ENCODE data around the gene SMAP1.
"Not testable (repeated sequence)": the region's sequence is repeated elsewhere in the genome, so short reads cannot be mapped to it uniquely, and the experiment has no call there.

SMAP1 gene

DNA sequence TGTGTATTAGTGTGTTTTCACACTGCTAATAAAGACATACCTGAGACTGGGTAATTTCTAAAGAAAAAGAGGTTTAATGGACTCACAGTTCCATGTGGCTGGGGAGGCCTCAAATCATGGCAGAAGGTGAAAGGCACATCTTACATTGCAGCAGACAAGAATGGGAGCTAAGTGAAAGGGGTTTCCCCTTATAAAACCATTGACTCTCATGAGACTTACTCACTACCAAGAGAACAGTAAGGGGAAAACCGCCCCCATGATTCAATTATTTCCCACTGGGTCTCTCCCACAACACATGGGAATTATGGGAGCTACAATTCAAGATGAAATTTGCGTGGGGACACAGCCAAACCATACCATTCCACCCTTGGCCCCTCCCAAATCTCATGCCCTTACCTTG lies 73.1 kb downstream of the SMAP1 start:
- DNase-seq (ENCODE audit: low read depth, low spot score) = not testable (repeated sequence)

DNA sequence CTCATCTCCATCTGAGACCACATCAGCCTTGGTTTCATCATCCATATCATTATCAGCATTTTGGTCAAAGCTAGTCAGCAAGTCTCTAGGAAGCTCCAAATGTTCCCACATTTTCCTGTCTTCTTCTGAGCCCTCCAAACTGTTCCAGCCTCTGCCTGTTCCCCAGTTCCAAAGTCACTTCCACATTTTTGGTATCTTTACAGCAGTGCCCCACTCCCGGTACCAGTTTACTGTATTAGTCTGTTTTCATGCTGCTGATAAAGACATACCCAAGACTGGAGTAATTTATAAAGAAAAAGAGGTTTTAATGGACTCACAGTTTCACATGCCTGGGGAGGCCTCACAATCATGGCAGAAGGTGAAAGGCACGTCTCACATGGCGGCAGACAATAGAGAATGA lies 74.8 kb downstream of the SMAP1 start:
- not testable (repeated sequence) for DNase-seq (ENCODE audit: low read depth, low spot score)

DNA sequence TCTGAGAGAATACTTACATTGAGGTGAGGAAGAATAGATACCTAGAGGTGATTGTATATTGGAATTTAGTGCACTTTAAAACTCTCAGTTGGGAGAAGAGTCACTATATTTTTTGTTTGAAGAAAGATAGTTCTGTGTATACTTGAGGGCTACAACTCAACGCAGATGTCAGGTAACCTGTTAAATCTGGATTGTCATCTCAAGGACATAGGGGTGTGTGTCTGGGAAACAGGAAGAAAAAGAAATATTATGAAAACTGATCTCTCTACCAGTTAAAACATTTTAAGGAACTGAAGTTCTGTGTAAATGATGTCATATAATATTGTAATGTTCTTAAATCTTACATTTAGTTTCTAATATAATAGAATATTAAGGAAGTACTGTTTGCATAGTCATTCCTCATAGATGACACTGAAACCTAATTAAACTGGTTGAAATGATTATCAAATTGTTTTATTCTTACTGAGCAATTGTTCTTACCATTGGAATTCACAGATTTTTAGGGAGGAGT lies 86.2 kb downstream of the SMAP1 start:
- DNase-seq (ENCODE audit: low read depth, low spot score) = no peak

DNA sequence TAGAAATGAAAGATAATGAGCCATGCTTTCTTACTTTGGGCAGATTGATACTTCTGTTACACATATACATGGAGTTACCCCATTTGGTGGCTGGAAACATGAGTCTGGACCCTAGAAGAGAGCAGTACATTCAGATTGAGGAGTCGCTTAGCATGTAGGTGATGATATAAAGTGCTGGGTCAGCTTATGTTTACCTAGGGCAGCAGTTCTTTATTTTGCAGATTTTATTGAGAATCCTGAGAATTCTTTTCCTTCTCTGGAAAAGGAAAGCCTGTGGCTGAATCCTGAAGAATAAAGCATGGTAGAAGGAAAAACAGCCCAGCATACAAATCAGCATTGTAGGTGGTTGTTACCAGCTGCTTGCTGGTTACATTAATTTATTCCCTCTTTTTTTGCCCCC lies 91.2 kb downstream of the SMAP1 start:
- DNase-seq (ENCODE audit: low read depth, low spot score) = no peak

DNA sequence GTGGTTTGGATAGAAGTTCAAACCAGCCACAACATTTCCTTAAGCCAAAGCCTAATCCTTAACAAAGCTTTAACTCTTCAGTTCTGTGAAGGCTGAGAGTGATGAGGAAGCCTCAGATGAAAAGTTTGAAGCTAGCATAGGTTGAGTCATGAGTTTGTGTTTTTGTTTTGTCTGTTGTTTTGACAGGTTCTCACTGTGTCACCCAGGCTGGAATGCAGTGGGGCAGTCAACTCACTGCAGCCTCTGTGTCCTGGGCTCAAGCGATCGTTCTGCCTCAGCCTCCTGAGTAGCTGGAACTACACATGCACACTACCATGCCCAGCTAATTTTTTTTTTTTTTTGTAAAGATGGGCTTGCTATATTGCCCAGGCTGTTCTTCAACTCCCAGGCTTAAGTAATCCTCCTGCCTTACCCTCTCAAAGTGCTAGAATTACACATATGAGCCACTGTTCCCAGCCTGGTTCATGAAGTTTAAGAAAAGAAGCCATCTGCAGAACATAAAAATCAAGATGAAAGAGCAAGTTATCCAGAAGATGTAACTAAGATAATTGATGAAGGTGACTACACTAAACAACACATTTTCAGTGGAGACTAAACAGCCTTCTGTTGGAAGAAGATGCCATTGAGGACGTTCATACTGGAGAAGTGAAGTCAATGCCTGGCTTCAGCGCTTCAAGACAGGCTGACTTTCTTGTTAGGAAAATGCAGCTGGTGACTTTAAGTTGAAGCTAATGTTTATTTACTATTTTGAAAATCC lies 96.2 kb downstream of the SMAP1 start:
- no peak for DNase-seq (ENCODE audit: low read depth, low spot score)

DNA sequence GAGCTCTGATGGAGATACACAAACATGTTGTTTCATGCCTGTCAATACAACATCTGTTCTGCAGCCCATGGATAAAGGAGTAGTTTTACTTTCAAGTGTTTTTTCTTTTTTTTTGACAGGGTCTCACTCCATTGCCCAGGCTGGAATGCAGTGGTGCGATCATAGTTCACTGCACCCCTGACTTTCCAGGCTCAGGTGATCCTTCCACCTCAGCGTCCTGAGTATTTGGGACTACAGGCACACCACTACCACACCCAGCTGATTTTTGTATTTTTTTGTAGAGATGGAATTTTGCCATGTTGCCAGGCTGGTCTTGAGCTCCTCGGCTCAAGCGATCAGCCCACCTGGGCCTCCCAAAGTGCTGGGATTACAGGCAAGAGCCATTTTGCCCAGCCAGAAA lies 97.0 kb downstream of the SMAP1 start:
- DNase-seq (ENCODE audit: low read depth, low spot score) = no peak

DNA sequence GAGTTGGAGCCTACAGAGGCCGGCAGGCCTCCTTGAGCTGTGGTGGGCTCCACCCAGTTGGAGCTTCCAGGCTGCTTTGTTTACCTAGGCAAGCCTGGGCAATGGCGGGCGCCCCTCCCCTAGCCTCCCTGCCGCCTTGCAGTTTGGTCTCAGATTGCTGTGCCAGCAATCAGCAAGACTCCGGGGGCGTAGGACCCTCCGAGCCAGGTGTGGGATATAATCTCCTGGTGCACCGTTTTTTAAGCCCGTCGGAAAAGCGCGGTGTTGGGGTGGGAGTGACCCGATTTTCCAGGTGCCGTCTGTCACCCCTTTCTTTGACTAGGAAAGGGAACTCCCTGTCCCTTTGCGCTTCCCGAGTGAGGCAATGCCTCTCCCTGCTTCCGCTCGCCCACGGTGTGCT lies 103.7 kb downstream of the SMAP1 start:
- not testable (repeated sequence) for DNase-seq (ENCODE audit: low read depth, low spot score)

DNA sequence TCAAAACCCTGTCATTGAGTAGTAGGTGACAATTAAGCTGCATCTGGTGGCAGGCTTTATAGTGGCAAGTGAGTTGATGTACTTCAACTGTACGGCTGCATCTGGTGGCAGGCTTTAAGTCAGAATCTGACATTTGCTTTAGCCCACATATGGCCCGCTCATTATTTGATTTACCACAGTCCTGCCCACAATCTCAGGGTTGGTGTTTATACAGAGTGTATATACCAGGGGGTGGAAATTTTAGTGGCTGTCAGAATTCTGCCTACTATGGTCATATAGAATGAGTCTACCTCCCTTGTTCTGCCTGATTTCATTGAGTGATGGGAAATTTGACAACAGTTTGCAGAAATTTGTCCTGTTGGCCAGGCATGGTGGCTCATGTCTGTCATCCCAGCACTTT lies 112.3 kb downstream of the SMAP1 start:
- DNase-seq (ENCODE audit: low read depth, low spot score) = no peak

DNA sequence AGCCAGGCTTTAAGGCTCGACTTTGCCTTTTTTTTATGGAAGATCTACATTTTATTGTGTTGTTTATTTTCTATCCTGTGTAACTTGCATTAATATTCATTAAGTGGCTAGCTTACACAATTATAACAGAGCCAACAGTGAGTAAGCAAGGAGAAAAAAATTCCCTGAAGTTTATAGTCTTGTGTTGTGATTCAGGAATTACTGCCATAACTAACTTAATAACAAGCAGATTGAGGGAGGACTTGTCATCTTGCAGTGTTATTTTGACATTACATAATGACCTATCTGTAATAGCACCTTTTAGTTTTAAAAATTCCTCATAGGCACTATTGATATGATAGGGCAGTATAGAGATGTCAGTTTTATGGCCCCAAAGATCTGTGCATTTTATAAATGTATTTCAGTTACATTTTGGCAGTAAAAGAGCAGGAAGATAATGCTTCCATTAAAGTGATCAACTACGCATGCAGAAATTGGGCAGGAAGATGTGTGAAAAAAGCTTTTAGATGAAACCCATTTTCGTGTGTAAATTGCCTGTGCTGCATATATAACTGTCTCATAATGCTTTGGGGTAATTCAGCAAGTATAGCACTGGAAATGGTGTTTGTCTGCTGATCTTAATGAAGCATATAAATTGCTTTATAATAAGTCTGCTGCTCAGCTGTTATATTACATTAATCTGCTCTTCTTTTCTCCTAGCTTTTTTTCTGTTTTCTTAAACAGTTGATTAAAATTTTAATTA lies 123.0 kb downstream of the SMAP1 start:
- no peak for DNase-seq (ENCODE audit: low read depth, low spot score)

DNA sequence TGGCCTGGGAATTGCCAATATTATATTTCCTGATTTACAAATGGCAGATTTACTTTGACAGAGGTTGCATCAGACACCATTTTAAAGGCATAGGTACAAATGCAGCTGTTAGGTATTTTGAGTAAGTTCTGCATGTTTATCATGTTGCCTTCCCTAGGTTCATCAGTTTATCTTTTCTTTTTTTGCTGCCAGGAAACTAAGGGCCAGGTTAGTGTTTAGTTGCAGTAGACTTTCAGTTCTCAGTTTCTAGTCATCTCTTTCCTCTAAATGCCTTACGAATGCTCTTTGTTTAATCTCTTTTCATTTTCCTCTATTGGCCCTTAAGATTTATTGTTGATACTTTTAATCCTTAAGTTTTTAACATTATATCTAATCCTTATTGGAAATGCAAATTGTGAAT lies 129.9 kb downstream of the SMAP1 start:
- no peak for DNase-seq (ENCODE audit: low read depth, low spot score)

DNA sequence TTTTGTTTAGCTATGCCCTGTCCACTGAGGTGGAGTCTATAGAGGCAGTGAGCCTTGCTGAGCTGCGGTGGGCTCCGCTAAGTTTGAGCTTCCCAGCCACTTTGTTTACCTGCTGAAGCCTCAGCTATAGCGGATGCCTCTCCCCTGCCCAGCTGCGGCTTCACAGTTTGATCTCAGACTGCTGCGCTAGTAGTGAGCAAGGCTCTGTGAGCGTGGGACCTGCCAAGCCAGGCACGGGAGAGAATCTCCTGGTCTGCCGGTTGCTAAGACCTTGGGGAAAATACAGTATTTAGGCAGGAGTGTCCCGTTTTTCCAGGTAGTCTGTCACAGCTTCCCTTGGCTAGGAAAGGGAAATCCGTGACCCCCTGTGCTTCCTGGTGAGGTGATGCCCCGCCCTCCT lies 138.4 kb downstream of the SMAP1 start:
- no peak for DNase-seq (ENCODE audit: low read depth, low spot score)

DNA sequence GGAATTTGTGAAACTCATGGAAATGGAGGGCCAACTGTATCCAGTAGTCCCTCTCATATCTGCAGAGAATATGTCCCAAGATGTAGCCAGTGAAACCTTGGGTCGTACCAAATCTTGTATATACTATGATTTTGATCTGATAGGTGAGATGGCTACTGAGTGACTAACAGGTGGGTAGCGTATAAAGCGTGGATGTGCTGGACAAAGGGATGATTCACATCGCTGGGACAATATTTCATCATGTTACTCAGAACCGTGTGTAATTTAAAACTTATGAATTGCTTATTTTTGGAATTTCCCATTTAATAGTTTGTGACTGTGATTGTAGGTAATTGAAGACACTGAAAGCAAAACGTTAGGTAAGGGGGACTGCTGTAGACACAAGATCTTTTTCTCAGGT lies 144.1 kb downstream of the SMAP1 start:
- DNase-seq (ENCODE audit: low read depth, low spot score) = no peak

DNA sequence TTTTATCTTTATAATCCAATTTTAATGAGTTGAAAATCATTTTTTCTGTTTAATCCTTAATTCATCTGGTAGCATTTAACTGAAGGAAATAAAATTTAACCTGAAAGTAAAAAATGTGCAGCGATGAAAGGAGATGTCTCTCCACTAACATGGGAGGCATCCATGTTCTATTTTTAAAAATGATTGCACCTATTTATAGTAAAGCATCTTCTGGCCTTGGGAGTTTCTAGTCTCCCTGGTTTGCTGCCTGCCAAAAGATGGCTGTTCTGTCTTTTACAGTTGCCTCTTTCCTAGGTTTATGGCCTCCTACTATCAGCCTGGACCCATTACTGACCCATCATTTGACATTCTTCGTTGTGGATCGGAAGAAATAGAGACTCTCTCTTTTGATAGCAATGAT lies 146.2 kb downstream of the SMAP1 start:
- no peak for DNase-seq (ENCODE audit: low read depth, low spot score)

DNA sequence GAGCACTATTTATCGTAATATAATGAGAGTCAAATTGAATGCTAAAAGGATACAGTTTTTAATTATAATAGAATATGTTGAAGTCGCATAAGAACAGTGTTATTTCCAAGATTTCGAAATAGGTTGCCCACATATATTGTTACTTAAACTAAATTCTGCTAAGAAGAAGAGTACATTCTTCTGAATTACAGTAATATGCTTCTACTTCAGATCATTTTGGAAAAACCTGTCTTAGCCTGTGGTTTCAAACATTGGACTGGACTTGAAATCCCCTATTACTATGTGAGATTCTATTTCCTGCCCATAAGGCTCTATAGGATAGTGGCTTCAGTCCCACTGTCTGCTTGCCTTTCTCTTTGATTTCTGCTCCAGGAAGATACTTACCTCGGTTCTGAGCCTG lies 152.0 kb downstream of the SMAP1 start:
- no peak for DNase-seq (ENCODE audit: low read depth, low spot score)

DNA sequence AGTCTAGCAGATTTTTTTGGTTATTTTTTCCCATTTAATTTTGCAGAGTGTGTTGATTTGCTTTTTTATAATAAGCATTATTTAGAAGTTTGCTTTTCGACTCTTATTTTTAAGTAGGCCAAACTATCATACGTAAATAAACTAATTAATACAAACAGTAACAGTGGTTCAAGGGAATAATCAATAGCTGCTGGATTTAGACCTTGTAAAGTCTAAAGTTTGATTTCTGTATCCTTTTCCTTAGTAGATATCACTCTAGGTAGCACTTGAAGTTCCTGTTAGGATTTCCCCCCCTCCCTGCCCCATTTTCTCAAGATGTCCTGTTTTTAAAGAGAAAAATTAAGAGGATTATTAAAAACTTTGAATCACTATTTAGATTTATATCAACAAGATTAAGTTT lies 153.1 kb downstream of the SMAP1 start:
- DNase-seq (ENCODE audit: low read depth, low spot score) = no peak

DNA sequence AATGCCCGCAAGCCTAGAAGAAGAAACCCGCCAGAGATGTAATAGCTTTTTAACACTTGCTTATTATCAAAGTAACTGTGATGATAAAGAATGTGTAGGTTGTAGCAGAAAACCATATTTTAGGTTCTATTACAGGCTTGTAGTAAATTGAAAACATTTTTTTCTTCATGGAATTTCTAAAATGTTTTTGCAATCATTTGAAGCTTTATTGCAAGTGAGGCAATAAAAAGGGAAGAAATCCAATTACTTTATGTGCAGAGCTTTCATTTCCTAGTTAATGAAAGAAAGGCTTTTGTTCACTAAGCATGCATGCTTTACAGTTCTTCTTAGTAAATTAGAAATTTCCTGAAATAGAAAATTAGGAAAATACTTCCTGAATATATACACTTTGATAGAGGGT lies 154.1 kb downstream of the SMAP1 start:
- no peak for DNase-seq (ENCODE audit: low read depth, low spot score)

DNA sequence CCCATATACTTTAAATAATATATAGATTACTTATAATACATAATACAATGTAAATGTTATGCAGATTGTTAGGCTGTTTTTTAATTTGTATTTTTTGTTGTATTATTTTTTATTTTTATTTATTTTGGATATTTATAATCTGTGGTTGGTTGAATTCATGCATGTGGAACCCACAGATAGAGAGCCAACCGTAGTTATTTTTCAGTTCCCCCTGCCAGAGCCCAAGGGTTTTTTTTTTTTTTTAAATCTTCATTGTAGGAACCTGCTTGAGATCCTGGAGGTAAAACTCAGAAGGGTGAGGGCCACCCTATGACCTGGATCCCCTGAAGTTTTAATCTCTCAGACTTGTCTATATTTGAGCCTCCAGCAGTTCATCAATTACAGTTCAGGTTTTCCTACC lies 156.0 kb downstream of the SMAP1 start:
- DNase-seq (ENCODE audit: low read depth, low spot score) = no peak

DNA sequence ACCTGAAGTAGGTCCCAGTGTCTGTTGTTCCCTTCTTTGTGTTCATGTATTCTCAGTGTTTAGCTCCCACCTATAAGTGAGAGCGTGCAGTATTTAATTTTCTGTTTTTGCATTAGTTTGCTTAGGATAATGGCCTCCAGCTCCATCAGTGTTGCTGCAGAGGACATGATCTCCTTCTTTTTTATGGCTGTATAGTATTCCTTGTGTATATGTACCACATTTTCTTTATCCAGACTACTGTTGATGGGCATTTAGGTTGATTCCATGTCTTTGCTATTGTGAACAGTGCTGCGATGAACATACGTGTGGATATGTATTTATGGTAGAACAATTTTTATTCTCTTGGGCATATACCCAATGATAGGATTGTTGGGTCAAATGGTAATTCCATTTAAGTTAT lies 163.7 kb downstream of the SMAP1 start:
- DNase-seq (ENCODE audit: low read depth, low spot score) = no peak

DNA sequence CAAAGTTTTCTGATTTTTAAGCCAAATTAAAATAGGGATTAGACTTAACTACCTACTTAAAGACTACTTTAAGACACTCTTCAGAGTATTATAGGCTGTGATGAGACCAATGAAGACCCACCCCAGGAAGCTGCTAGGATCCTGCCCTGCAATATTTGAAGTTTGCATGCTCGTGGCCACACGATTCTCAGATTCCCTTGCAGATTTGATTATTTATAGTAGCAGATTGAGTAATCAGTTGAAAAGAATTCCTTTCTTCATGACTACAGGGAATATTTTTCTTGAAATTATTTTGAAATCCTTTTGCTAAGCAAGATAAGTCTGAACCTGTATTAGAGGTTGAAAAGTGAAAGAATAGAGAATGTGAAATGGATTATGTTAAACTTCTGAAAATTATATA lies 166.8 kb downstream of the SMAP1 start:
- no peak for DNase-seq (ENCODE audit: low read depth, low spot score)

DNA sequence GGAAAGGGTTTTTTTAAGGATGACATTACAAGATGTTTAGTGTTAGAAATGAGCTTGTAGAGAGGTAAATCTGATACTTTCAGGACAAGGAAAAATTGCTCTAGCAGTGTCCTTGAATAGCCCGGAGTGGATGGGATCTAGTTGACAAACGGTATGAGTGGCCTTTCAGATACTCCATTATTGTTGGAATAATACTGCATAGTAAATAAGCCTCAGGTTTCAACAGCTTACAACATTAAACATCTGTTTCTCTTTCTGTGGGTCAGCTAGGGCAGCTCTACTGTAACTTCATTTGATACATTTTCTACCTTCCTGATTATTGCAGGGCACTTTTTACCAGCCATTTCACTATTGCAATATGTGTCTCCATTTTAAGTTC lies 171.2 kb downstream of the SMAP1 start:
- no peak for DNase-seq (ENCODE audit: low read depth, low spot score)

DNA sequence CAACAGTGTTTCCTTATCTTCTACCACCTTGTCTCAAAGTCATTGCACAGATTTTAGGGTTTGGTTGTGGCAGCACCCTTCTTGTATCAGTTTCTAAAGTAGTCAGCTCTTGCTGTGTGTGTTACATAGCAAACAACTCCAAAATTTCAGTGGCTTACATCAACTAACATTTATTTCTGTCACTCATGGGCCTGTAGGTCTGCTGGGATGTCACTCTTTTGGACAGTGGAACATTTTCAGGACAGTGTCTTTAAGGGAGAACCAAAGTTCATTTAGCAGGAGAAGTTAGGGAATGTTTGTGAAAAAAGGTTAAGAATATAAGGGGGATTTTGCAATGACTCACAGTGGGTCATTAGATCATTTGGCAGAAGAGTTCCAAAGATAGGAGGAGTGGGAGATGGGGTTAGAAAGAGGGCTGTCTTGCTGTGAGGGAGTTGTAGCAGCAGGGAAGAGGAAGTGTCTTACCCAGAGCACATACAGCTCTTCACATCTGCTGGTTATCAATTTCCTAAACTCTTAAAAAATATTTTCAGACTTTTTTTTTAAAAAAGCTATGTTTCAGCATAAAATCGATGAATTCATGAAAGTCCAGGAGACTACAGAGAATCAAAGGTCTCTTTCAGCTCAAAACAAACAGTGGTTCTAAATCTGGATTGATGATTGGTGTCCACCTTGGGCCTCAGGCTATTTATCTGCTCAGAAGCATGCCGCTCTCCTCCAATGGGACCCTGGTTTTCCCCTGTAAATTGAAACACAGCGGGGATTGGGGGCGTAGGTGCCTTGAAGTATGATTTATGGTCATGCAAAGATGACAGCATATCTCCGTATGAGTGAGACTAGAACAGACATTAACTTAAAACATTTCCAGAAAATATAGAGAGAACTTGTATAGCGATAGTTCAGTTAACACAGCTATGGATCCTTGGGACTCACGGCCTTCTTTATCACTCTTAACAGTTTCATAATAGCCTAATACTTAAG lies 171.9 kb downstream of the SMAP1 start:
- no peak for DNase-seq (ENCODE audit: low read depth, low spot score)

DNA sequence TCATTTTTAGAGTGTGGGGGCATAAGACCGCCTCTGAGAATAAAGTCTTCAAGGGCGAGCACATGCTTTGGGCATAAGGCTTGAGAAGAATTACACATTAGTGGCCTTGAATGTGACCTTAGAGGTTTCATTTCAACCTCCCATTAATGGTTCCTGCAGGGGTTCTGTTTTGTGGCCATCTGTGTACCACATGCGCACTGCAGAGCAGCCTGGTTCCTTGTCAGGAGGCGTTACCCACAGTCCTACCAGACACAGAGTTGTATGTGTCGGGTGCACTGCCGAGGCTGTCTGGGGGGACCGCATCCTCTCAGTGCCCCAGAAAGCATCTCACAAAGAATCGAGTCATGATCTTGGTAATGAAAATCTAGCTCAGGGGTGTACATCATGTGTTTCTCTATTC lies 173.4 kb downstream of the SMAP1 start:
- DNase-seq (ENCODE audit: low read depth, low spot score) = no peak

Measured in brain pericyte (primary cell).